HCT116 (cell line): Measurements from ENCODE around the gene FMO5. TPM values are rescaled to one million over a fixed set of nuclear protein-coding genes. Genes with fewer than 3 reads are reported as not detected.

Experiments
- ATAC-seq: fragments of 200-7000 bp; cut with Tn5 transposase; 2 replicates; pipeline ENCODE4 v1.9.1; 2020; ENCODE audit warnings: mild to moderate bottlenecking, moderate library complexity
- BruUV-seq: library from RNA; stranded (reverse); fragments of 400-500 nt; replicated peaks from 2 replicates; lab custom pipeline; 2021; lab: Mats Ljungman, UMichigan
- CTCF ChIA-PET: fragments of 300-600 bp; sonication (Branson Sonifier 250); formaldehyde crosslinking; loops from one replicate; lab custom pipeline; 2021; ENCODE audit warnings: antibody characterized with exemption; lab: Charles Lee
- POLR2A ChIA-PET: fragments of 300-600, 350-600 bp; sonication (Branson Sonifier 250); formaldehyde crosslinking; loops from one replicate; lab custom pipeline; 2021; ENCODE audit warnings: antibody characterized with exemption; lab: Charles Lee
- RAD21 ChIA-PET, 2 experiments: fragments of 300-600 bp; sonication (Branson Sonifier 250); formaldehyde crosslinking; loops; one replicate each; lab custom pipeline; 2023; ENCODE audit warnings: low total read pairs in 2 of 2; ENCODE audit not compliant: uncharacterized antibody in 2 of 2, unreplicated experiment in 2 of 2, low non-redundant PET in 1 of 2; lab: Charles Lee
- DNase-seq: peaks from one replicate; pipeline ENCODE4 v3.0.0-alpha.2; 2010; ENCODE audit warnings: low read depth, low spot score
- H2AFZ ChIP-seq: fragments of 200-600 bp; shearing (Covaris generic), sonication (generic); 2 replicates; pipeline ENCODE4 v1.6.1; 2017; ENCODE audit warnings: low read depth, mixed run types, mixed read lengths, antibody characterized with exemption, low read length; ENCODE audit not compliant: poor library complexity, severe bottlenecking
- H3K27ac ChIP-seq: 2 replicates; pipeline ENCODE4 v1.5.1; 2012; ENCODE audit warnings: low read depth, low read length
- H3K27me3 ChIP-seq: fragments of 200-600 bp; sonication (generic); 2 replicates; pipeline ENCODE4 v1.6.1; 2016; ENCODE audit warnings: mixed run types, low read length, mixed read lengths; ENCODE audit not compliant: insufficient read depth
- H3K36me3 ChIP-seq, 2 experiments: fragments of 200-500 bp in 1 of 2; fragments of 200-600 bp in 1 of 2; sonication (Bioruptor generic) in 1 of 2; sonication (generic) in 1 of 2; 2 replicates each; pipeline versions ENCODE4 v1.5.1 to v1.6.1; 2014 to 2016; ENCODE audit warnings: low read length in 2 of 2, inconsistent platforms in 1 of 2, mixed read lengths in 1 of 2, mixed run types in 1 of 2; ENCODE audit not compliant: insufficient read depth in 2 of 2, control insufficient read depth in 1 of 2
- H3K4me1 ChIP-seq, 2 experiments: fragments of 200-600 bp in 1 of 2; sonication (generic) in 1 of 2; 2 replicates each; pipeline versions ENCODE4 v1.5.1 to v1.6.1; 2012 to 2017; ENCODE audit warnings: low read length in 2 of 2, inconsistent platforms in 1 of 2, mild to moderate bottlenecking in 1 of 2, mixed read lengths in 1 of 2, mixed run types in 1 of 2, moderate library complexity in 1 of 2; ENCODE audit not compliant: insufficient read depth in 2 of 2, control insufficient read depth in 1 of 2
- H3K4me2 ChIP-seq: fragments of 200-600 bp; sonication (generic); 2 replicates; pipeline ENCODE4 v1.6.1; 2017; ENCODE audit warnings: mixed run types, low read length, mixed read lengths
- H3K4me3 ChIP-seq, 2 experiments: fragments of 200-600 bp in 1 of 2; sonication (generic) in 1 of 2; replicated peaks in 1 of 2; 2 replicates each; pipeline ENCODE4 v1.5.1; 2011 to 2016; ENCODE audit warnings: low read length in 2 of 2, control low read depth in 1 of 2, low read depth in 1 of 2, mild to moderate bottlenecking in 1 of 2, mixed read lengths in 1 of 2, mixed run types in 1 of 2
- H3K79me2 ChIP-seq: fragments of 200-600 bp; sonication (generic); 2 replicates; pipeline ENCODE4 v1.6.1; 2017; ENCODE audit warnings: mild to moderate bottlenecking, mixed run types, low read length, moderate library complexity, mixed read lengths; ENCODE audit not compliant: insufficient read depth
- H3K9ac ChIP-seq: fragments of 200-600 bp; sonication (generic); 2 replicates; pipeline ENCODE4 v1.6.1; 2016; ENCODE audit warnings: low read length, mixed read lengths
- H3K9me2 ChIP-seq: fragments of 200-600 bp; sonication (generic), shearing (Covaris generic); 2 replicates; pipeline ENCODE4 v1.6.1; 2017; ENCODE audit warnings: mixed run types, mild to moderate bottlenecking, moderate library complexity; ENCODE audit not compliant: insufficient read depth
- H3K9me3 ChIP-seq, 2 experiments: fragments of 200-500 bp in 1 of 2; fragments of 200-600 bp in 1 of 2; sonication (Bioruptor generic) in 1 of 2; sonication (generic) in 1 of 2; 2 replicates each; pipeline ENCODE4 v1.6.1; 2014 to 2017; ENCODE audit warnings: low read length in 2 of 2, mixed read lengths in 2 of 2, inconsistent platforms in 1 of 2, low read depth in 1 of 2, mild to moderate bottlenecking in 1 of 2, mixed run types in 1 of 2, moderate library complexity in 1 of 2; ENCODE audit not compliant: control insufficient read depth in 1 of 2, insufficient read depth in 1 of 2
- H4K20me1 ChIP-seq: fragments of 200-600 bp; sonication (generic), shearing (Covaris generic); 2 replicates; pipeline ENCODE4 v1.6.1; 2017; ENCODE audit warnings: mixed run types, mild to moderate bottlenecking, moderate library complexity; ENCODE audit not compliant: insufficient read depth
- CEBPB ChIP-seq: IDR thresholded peaks from 2 replicates; pipeline ENCODE4 v1.6.1; 2012; ENCODE audit warnings: low read depth
- EGR1 ChIP-seq: IDR thresholded peaks from 2 replicates; pipeline ENCODE4 v1.6.1; 2012; ENCODE audit warnings: low read depth
- EZH2 ChIP-seq: fragments of 200-600 bp; sonication (generic); IDR thresholded peaks from 2 replicates; pipeline ENCODE4 v1.6.1; 2017; ENCODE audit warnings: antibody characterized with exemption, mixed run types
- EZH2phosphoT487 ChIP-seq: fragments of 200-600 bp; IDR thresholded peaks from 2 replicates; pipeline ENCODE4 v1.6.1; 2018; ENCODE audit warnings: antibody characterized with exemption, borderline replicate concordance
- JUND ChIP-seq: IDR thresholded peaks from 2 replicates; pipeline ENCODE4 v1.6.1; 2012
- POLR2AphosphoS5 ChIP-seq: IDR thresholded peaks from 2 replicates; pipeline ENCODE4 v1.6.1; 2011; ENCODE audit warnings: mild to moderate bottlenecking, low read depth, low read length, moderate library complexity
- RAD21 ChIP-seq: IDR thresholded peaks from 2 replicates; pipeline ENCODE4 v1.6.1; 2012; ENCODE audit warnings: low read depth, mild to moderate bottlenecking
- SIN3A ChIP-seq: IDR thresholded peaks from 2 replicates; pipeline ENCODE4 v1.6.1; 2012; ENCODE audit warnings: low read depth
- YY1 ChIP-seq: IDR thresholded peaks from 2 replicates; pipeline ENCODE4 v1.6.1; 2011; ENCODE audit warnings: low read length, low read depth, moderate library complexity, mild to moderate bottlenecking; ENCODE audit not compliant: insufficient replicate concordance; ENCODE audit errors: extremely low read depth
- ZNF274 ChIP-seq: fragments of 200-500 bp; sonication (Bioruptor generic); IDR thresholded peaks from 2 replicates; pipeline ENCODE4 v1.6.1; 2014; ENCODE audit warnings: mild to moderate bottlenecking, low read depth, low read length, inconsistent platforms
- intact Hi-C: fragments of 100-400 bp; cut with micrococcal nuclease; formaldehyde crosslinking; loops from 2 replicates; pipeline ENCODE4 v1.10.0; 2022
- total RNA-seq: library from RNA; stranded (reverse); gene quantifications from one replicate; pipeline ENCODE4 v1.2.1, GENCODE V29; 2021; ENCODE audit not compliant: unreplicated experiment
- TF ChIP-seq, protein P1 (sequence below): IDR thresholded peaks from 2 replicates; pipeline ENCODE4 v1.6.1; 2012
- TF ChIP-seq, protein P2 (sequence below), 3 experiments: fragments of 200-600 bp in 1 of 3; sonication (generic) in 1 of 3; IDR thresholded peaks in 2 of 3; conservative IDR thresholded peaks in 1 of 3; 2 replicates each; pipeline ENCODE4 v1.5.1; 2012 to 2017; ENCODE audit warnings: low read depth in 2 of 3, low read length in 2 of 3, antibody characterized with exemption in 1 of 3, borderline replicate concordance in 1 of 3, control low read depth in 1 of 3, mild to moderate bottlenecking in 1 of 3, mixed read lengths in 1 of 3, mixed run types in 1 of 3, moderate library complexity in 1 of 3; ENCODE audit not compliant: insufficient read depth in 1 of 3
- TF ChIP-seq, protein P3 (sequence below): IDR thresholded peaks from 2 replicates; pipeline ENCODE4 v1.6.1; 2012

Gene FMO5
- total RNA-seq, 1 experiment from 2014 or later, result 0.27 TPM

DNA sequence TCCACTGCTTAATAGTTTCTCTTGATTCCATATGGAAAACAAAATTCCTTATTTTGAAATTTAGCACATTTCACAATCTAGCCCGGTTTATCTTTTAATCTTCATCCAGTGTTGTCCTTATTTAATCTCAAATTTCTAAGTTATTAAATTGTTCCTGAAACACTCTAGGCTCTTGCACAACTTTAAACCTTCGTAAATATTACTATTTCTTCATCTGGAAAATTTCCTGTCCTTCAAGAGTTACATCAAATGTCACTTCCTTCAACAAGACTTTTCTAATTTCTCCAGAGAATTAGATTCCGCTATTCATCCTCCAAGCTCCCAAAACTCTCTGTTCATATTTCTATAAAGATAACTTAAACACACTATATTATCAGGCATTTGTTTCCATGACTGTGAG, 6.5 kb downstream of the FMO5 start:
- Histone ChIP-seq H3K36me3 (no peaks in the 10 kb centered on the region), H3K4me2 (no peak overlapping the region), H3K27ac (no peak overlapping the region), H3K79me2 (no peaks in the 10 kb centered on the region), H3K9me2 (no peaks in the 10 kb centered on the region), H3K9ac (no peak overlapping the region), H3K4me3 (no peak overlapping the region), H3K9me3 (no peaks in the 10 kb centered on the region), H4K20me1 (no peaks in the 10 kb centered on the region), H2AFZ (no peak overlapping the region), H3K27me3 (no peaks in the 10 kb centered on the region), H3K4me1 (0 out of 4 replicates have a peak, but pooled peaks cover 0 to 3% of the 10 kb centered on the region in 2 experiments)
- ChIA-PET POLR2A (no interaction called here), RAD21 (no interaction called here), CTCF (no interaction called here)
- ATAC-seq (no peak), DNase-seq (no peak)
- TF ChIP-seq YY1, result no peak
- TF ChIP-seq, protein P1, sequence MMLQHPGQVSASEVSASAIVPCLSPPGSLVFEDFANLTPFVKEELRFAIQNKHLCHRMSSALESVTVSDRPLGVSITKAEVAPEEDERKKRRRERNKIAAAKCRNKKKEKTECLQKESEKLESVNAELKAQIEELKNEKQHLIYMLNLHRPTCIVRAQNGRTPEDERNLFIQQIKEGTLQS, result no peak
- TF ChIP-seq EZH2phosphoT487, result no peak
- no peak for TF ChIP-seq JUND
- TF ChIP-seq EGR1, result no peak
- TF ChIP-seq ZNF274, result no peak
- TF ChIP-seq, protein P2, sequence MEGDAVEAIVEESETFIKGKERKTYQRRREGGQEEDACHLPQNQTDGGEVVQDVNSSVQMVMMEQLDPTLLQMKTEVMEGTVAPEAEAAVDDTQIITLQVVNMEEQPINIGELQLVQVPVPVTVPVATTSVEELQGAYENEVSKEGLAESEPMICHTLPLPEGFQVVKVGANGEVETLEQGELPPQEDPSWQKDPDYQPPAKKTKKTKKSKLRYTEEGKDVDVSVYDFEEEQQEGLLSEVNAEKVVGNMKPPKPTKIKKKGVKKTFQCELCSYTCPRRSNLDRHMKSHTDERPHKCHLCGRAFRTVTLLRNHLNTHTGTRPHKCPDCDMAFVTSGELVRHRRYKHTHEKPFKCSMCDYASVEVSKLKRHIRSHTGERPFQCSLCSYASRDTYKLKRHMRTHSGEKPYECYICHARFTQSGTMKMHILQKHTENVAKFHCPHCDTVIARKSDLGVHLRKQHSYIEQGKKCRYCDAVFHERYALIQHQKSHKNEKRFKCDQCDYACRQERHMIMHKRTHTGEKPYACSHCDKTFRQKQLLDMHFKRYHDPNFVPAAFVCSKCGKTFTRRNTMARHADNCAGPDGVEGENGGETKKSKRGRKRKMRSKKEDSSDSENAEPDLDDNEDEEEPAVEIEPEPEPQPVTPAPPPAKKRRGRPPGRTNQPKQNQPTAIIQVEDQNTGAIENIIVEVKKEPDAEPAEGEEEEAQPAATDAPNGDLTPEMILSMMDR (IDR thresholded peaks at IDR 0.05 in 2 of 3, conservative IDR thresholded peaks at IDR 0.05 in 1 of 3; ENCODE audit: borderline replicate concordance in 1 of 3, insufficient read depth in 1 of 3, low read depth in 2 of 3, low read length in 2 of 3), result no peak
- no peak for TF ChIP-seq CEBPB
- TF ChIP-seq, protein P3, sequence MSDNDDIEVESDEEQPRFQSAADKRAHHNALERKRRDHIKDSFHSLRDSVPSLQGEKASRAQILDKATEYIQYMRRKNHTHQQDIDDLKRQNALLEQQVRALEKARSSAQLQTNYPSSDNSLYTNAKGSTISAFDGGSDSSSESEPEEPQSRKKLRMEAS, result no peak
- no peak for TF ChIP-seq RAD21
- no peak for TF ChIP-seq POLR2AphosphoS5
- no peak for TF ChIP-seq EZH2
- no peak for TF ChIP-seq SIN3A
- BruUV-seq, result no TSS peak
- intact Hi-C loops, result no loop called here
